ENCODE measurements around the gene FUT8. TPM values are rescaled to one million over a fixed set of nuclear protein-coding genes. Genes with fewer than 3 reads are reported as not detected.

Gene FUT8
- total RNA-seq, 5 donors from 2014 or later (not counting 1 experiment from before 2014, with no cell fraction given), result 37.6 to 51.7 (median 43.9) TPM

DNA sequence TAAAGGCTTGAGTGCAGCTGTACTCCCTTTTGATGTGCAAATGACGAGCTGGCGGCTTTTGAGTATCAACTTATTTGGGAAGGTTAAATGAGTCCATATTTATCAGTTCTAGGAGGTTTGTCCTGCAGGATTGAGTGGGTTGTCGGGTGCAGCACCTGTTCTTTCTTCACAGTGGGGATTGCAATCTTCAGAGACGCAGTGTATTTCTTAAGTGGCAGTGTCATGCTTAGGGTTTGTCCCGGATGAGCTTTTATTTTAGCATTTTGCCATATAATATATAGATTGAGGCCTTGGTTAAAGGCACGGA is 1.2 kb downstream of the FUT8 start:
- H3K4me3 Mint-ChIP-seq, result peak overlapping the region; percentile 92 to 99 (median 99)
- no peaks in the 10 kb centered on the region for H3K36me3 ChIP-seq (ENCODE audit: control insufficient read depth in 2 of 2, extremely low read depth in 1 of 2, insufficient read depth in 1 of 2, low read length in 1 of 2)
- DNase-seq, result peak in 3 of 35 experiments; percentile 0 to 35 (median 12)
- H3K9me3 Mint-ChIP-seq, result no peaks in the 10 kb centered on the region
- 0% methylated on average over 2 of the region's 6 CpGs for WGBS (ENCODE audit: insufficient coverage)
- H3K4me1 Mint-ChIP-seq, result peaks cover 44 to 52% (median 47%) of the 10 kb centered on the region in 3 donors
- CTCF ChIA-PET, result interaction anchor here (0.7 to 4.2 kb wide), 6 partner anchors 250 to 658 kb away, joined by 3 to 73 read pairs (median 4); no protein-coding TSS in a partner anchor
- H3K27me3 Mint-ChIP-seq, result no peaks in the 10 kb centered on the region
- no peaks in the 10 kb centered on the region for H3K36me3 Mint-ChIP-seq
- ATAC-seq (replicated peaks in 1 of 4), result no peak
- peak overlapping the region; percentile 47 for H3K27ac ChIP-seq (ENCODE audit: low read length)
- peaks cover 6 to 20% of the 10 kb centered on the region in 2 experiments for H3K4me1 ChIP-seq (ENCODE audit: control insufficient read depth in 1 of 2, extremely low read depth in 1 of 2, insufficient read depth in 2 of 2, low read length in 2 of 2)
- no peaks in the 10 kb centered on the region for H3K27me3 ChIP-seq (replicated peaks in 1 of 2; ENCODE audit: control insufficient read depth in 2 of 2, extremely low read depth in 1 of 2, insufficient read depth in 2 of 2, low read length in 1 of 2)
- H3K27ac Mint-ChIP-seq, result peak overlapping the region; percentile 89 to 91
- H3K4me3 ChIP-seq (ENCODE audit: control insufficient read depth in 1 of 2, extremely low read depth in 1 of 2, low read length in 1 of 2), result peak overlapping the region; percentile 81 to 94
- no peaks in the 10 kb centered on the region for H3K9me3 ChIP-seq
- POLR2A ChIA-PET, result no interaction called here

DNA sequence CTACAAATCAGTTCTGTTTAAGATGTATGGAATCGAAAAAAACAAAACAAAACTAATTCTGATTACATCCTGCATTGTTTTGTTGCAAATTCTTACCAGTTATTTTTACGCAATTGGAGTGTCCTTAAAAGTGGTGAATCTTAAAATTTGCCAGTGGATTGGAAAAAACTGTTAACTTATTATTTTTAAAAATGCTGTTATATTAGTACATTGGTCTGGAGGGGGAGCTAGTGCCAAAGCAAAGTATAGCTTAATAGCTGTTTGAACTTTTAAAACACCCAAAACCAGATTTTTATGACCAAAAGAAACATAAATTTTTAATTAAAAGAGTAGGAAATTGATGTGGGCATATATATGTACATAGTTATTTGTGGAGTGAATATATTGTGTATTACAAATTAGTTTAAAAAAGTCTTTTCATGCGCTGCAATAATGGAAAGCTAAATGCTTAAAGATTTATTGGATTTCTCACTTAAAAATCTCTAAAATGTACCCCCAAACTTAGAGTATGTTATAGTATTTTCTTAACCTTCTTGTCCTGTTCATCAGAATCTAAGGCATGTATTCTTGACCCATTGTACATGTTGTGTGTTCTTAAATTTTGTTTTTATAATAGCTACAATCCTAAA is 2.5 kb downstream of the FUT8 start:
- Histone ChIP-seq H3K4me1 (ENCODE audit: control insufficient read depth in 1 of 2, extremely low read depth in 1 of 2, insufficient read depth in 2 of 2, low read length in 2 of 2) (peaks cover 6 to 21% of the 10 kb centered on the region in 2 experiments), H3K9me3 (no peaks in the 10 kb centered on the region), H3K4me3 (ENCODE audit: control insufficient read depth in 1 of 2, extremely low read depth in 1 of 2, low read length in 1 of 2) (no peak overlapping the region), H3K36me3 (ENCODE audit: control insufficient read depth in 2 of 2, extremely low read depth in 1 of 2, insufficient read depth in 1 of 2, low read length in 1 of 2) (no peaks in the 10 kb centered on the region), H3K27me3 (replicated peaks in 1 of 2; ENCODE audit: control insufficient read depth in 2 of 2, extremely low read depth in 1 of 2, insufficient read depth in 2 of 2, low read length in 1 of 2) (no peaks in the 10 kb centered on the region), H3K27ac (ENCODE audit: low read length) (no peak overlapping the region)
- ATAC-seq (replicated peaks in 1 of 4) (no peak), DNase-seq (peak in 10 of 35 experiments; percentile 1 to 62 (median 10))
- no peaks in the 10 kb centered on the region for H3K9me3 Mint-ChIP-seq
- WGBS (ENCODE audit: insufficient coverage), result no CpG with 5 or more reads among the region's 3 CpGs
- ChIA-PET CTCF (interaction anchor here (0.5 to 4.2 kb wide), 49 partner anchors 9 to 1871 kb away, joined by 3 to 73 read pairs (median 4); partner anchors contain the start of genes GPHN (in 1 of the 2) and MAX (in 1 of the 2)), POLR2A (interaction anchor here (0.5 to 1.2 kb wide), 9 partner anchors 9 to 911 kb away, joined by 3 to 12 read pairs (median 4); no protein-coding TSS in a partner anchor)
- H3K4me3 Mint-ChIP-seq, result peak overlapping the region; percentile 17 to 99 (median 92)
- H3K27ac Mint-ChIP-seq, result peak overlapping the region in 1 of 2 donors; percentile 64
- H3K27me3 Mint-ChIP-seq, result no peaks in the 10 kb centered on the region
- no peaks in the 10 kb centered on the region for H3K36me3 Mint-ChIP-seq
- H3K4me1 Mint-ChIP-seq, result peaks cover 45 to 53% (median 48%) of the 10 kb centered on the region in 3 donors

DNA sequence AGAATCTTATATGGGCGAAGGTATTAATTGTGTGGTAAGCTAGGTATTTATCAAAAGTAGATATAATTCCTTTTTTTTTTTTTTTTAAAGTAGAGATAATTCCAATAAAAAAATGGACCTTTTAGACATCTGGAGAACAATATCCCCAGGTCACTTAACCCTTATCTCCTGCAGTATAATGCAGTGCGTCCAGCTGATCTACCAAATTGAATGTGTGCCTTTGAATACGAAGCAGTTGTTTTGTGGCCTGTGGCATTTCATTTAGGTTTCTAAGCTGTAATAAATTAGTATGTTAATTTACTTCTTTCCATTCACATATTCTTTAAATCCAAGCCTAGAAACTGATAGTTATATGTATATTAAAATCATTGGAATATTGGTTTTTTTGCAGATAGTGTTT is 3.1 kb downstream of the FUT8 start:
- Mint-ChIP-seq H3K27me3 (no peaks in the 10 kb centered on the region), H3K4me3 (no peak overlapping the region), H3K9me3 (no peaks in the 10 kb centered on the region), H3K4me1 (peaks cover 44 to 50% (median 48%) of the 10 kb centered on the region in 3 donors), H3K27ac (no peak overlapping the region), H3K36me3 (no peaks in the 10 kb centered on the region)
- no peak overlapping the region for H3K4me3 ChIP-seq (ENCODE audit: control insufficient read depth in 1 of 2, extremely low read depth in 1 of 2, low read length in 1 of 2)
- ATAC-seq (replicated peaks in 1 of 4) (no peak), DNase-seq (no peak)
- peaks cover 6 to 21% of the 10 kb centered on the region in 2 experiments for H3K4me1 ChIP-seq (ENCODE audit: control insufficient read depth in 1 of 2, extremely low read depth in 1 of 2, insufficient read depth in 2 of 2, low read length in 2 of 2)
- H3K9me3 ChIP-seq, result no peaks in the 10 kb centered on the region
- POLR2A ChIA-PET, result interaction anchor here (0.5 to 1.2 kb wide), 7 partner anchors 9 to 704 kb away, joined by 3 to 12 read pairs (median 4); no protein-coding TSS in a partner anchor
- CTCF ChIA-PET, result interaction anchor here (0.6 to 4.2 kb wide), 45 partner anchors 9 to 1870 kb away, joined by 3 to 73 read pairs (median 4); partner anchors contain the start of gene MAX (in 1 of the 2)
- no peaks in the 10 kb centered on the region for H3K36me3 ChIP-seq (ENCODE audit: control insufficient read depth in 2 of 2, extremely low read depth in 1 of 2, insufficient read depth in 1 of 2, low read length in 1 of 2)
- no peaks in the 10 kb centered on the region for H3K27me3 ChIP-seq (replicated peaks in 1 of 2; ENCODE audit: control insufficient read depth in 2 of 2, extremely low read depth in 1 of 2, insufficient read depth in 2 of 2, low read length in 1 of 2)
- WGBS (ENCODE audit: insufficient coverage), result no CpG with 5 or more reads among the region's 3 CpGs
- no peak overlapping the region for H3K27ac ChIP-seq (ENCODE audit: low read length)

DNA sequence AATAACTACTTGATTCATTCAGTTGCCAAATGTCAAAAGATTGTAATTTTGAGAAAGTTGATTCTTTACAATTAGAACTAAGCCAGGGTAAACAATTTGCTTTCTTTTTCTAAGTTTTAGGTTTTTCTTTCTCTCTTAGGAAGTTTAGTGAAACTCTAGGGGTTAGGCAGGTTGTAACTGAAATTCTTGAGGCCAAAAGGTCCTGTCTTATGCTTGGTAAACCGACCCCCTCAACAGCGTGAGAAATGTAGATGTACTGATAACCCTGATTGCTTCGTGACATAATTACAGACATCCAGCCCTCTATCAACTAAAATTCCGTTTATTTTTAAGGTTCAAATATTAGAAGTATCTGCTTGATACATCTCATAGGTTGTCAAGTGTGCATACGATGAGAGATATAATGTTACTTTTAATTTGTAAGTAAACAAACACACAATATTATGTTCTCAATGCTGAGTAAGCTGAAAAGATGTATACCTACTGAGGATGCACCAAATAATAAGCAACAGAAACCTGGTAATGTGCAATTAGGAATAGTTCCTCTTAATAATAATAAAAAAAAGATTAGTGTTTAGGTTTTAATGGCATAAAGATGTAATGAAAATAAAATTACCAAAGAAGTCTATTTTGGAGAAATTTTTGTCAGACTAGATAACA is 7.2 kb downstream of the FUT8 start:
- Histone ChIP-seq H3K9me3 (no peaks in the 10 kb centered on the region), H3K4me3 (ENCODE audit: control insufficient read depth in 1 of 2, extremely low read depth in 1 of 2, low read length in 1 of 2) (no peak overlapping the region), H3K27me3 (replicated peaks in 1 of 2; ENCODE audit: control insufficient read depth in 2 of 2, extremely low read depth in 1 of 2, insufficient read depth in 2 of 2, low read length in 1 of 2) (no peaks in the 10 kb centered on the region), H3K36me3 (ENCODE audit: control insufficient read depth in 2 of 2, extremely low read depth in 1 of 2, insufficient read depth in 1 of 2, low read length in 1 of 2) (no peaks in the 10 kb centered on the region), H3K27ac (ENCODE audit: low read length) (no peak overlapping the region), H3K4me1 (ENCODE audit: control insufficient read depth in 1 of 2, extremely low read depth in 1 of 2, insufficient read depth in 2 of 2, low read length in 2 of 2) (peaks cover 0 to 11% of the 10 kb centered on the region in 2 experiments)
- DNase-seq (no peak), ATAC-seq (replicated peaks in 1 of 4) (no peak)
- no CpG with 5 or more reads among the region's 5 CpGs for WGBS (ENCODE audit: insufficient coverage)
- CTCF ChIA-PET, result no interaction called here
- Mint-ChIP-seq H3K36me3 (peaks cover 10% of the 10 kb centered on the region), H3K4me1 (peaks cover 34 to 51% (median 43%) of the 10 kb centered on the region in 3 donors), H3K27ac (peak overlapping the region in 1 of 2 donors; percentile 2), H3K27me3 (no peaks in the 10 kb centered on the region), H3K4me3 (no peak overlapping the region), H3K9me3 (no peaks in the 10 kb centered on the region)
- POLR2A ChIA-PET, result no interaction called here

DNA sequence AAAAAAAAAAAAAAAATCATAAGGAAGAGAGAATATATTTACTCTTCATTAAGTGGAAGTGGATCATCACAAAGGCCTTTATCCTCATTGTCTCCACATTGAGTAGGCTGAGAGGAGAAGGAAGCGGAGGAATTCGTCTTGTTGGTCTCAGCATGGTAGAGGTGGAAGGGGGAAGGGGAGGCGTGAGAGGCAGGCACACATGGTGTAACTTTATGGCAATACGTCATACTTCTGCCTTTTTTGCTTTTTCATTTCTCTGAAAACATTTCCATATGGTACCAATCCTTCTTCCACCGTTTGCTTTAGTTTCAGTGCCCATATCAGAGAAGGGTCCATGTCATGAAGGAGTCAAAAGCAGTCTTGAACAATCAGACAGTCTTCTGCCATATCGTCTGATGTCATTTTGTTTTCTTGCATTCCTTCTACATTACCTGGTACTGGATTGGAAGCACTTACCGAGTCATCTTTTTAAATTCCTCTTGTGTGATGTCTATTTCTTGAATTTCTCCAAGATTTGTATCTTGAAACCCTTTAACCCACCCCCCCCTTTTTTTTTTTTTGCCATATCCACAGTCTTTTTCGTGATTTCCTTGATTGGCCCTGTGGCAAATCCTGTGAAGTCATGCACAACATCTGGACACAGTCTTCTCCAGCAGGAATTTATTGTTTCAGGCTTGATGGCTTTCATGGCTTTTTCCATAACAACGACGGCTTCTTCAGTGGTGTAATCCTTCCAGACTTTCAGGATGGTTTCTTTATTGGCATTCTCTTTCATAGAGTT is 8.9 kb downstream of the FUT8 start:
- Mint-ChIP-seq H3K9me3 (no peaks in the 10 kb centered on the region), H3K36me3 (peaks cover 16% of the 10 kb centered on the region), H3K27ac (no peak overlapping the region), H3K27me3 (no peaks in the 10 kb centered on the region), H3K4me3 (no peak overlapping the region), H3K4me1 (peaks cover 31 to 49% (median 44%) of the 10 kb centered on the region in 3 donors)
- ChIA-PET POLR2A (no interaction called here), CTCF (interaction anchor here in 1 of 2 donors (0.7 kb wide), 2 partner anchors 61 to 250 kb away, joined by 5 to 7 read pairs; no protein-coding TSS in a partner anchor)
- Histone ChIP-seq H3K27me3 (replicated peaks in 1 of 2; ENCODE audit: control insufficient read depth in 2 of 2, extremely low read depth in 1 of 2, insufficient read depth in 2 of 2, low read length in 1 of 2) (no peaks in the 10 kb centered on the region), H3K9me3 (no peaks in the 10 kb centered on the region), H3K4me3 (ENCODE audit: control insufficient read depth in 1 of 2, extremely low read depth in 1 of 2, low read length in 1 of 2) (no peak overlapping the region), H3K4me1 (ENCODE audit: control insufficient read depth in 1 of 2, extremely low read depth in 1 of 2, insufficient read depth in 2 of 2, low read length in 2 of 2) (peaks cover 0 to 2% of the 10 kb centered on the region in 2 experiments), H3K36me3 (ENCODE audit: control insufficient read depth in 2 of 2, extremely low read depth in 1 of 2, insufficient read depth in 1 of 2, low read length in 1 of 2) (no peaks in the 10 kb centered on the region), H3K27ac (ENCODE audit: low read length) (no peak overlapping the region)
- 100% methylated on average over 2 of the region's 10 CpGs for WGBS (ENCODE audit: insufficient coverage)
- no peak for DNase-seq
- ATAC-seq (replicated peaks in 1 of 4), result no peak

All from T-cell (primary cell).